ENCODE measurements around the gene FOXK1. TPM values are rescaled to one million over a fixed set of nuclear protein-coding genes. Genes with fewer than 3 reads are reported as not detected.

The FOXK1 gene
- total RNA-seq, 2 donors from 2014 or later: 19.4 to 24.8 TPM

DNA sequence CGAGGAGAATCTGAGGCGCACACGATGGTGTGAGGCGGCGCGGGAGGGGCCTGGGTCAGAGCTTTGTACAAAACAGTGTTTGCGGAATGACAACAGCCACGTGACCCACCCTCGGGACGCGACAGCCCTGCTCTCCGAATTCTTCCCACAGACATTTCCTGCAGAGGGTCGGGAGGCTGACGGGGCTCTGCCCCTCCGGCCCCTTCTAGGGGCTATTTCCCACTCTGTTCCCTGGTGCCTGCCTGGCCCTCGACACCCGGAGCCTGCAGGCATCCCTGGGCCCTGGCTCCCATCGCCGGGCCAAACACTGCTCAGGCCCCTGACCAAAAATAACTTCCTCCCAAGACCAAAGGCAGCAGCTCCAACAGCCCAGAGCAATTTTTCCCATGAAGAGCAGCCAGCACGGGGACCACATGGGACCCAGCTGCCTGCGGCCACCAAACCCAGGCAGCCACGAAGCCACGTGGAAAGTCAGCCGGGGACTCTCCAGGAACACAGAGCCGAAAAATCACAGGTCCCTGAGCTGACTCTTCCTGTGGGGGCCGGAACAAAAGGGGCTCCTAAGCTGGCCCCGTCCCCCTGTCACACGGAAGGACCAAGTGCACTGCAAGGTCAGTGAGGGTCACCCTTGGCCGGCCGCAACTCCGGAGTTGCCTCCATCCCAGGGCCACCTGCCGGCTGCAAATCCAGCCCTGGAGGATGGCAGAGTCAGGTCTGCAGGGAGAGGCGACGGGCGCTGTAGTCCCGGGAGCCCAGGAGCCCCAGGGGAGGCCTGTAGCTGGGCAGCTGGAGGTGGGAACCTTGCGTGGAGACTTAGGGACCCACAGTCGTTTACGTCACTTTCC, 137.7 kb downstream of the FOXK1 start:
- no peak overlapping the region for H3K4me3 ChIP-seq

DNA sequence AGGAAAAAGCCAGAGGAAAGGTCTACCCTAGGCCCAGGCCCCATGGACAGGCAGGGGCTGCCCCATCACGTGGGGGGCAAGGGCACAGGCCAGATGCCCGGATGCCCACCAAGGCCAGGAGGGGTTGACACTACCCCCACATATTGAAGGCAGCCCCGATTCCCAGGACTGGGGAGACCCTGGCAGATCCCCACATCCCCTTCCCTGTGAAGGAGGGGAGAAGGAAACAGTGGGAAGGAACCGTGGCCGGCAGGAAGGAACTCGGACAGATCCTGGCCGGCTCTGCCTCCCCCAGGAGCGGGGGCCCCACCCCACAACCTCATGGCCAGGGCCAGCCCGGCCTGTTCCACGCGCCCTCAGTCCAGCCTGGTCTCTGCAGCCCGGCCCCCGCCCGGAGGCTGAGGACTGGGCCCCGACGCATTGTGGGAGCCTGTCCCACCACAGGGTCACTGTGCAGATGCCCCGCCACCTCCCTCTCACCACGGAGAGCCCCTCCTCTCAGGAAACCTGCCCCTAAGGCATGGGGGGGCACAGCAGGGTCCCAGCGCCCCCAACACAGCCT, 138.4 kb downstream of the FOXK1 start:
- H3K27me3 ChIP-seq: no peaks in the 10 kb centered on the region
- H3K4me1 ChIP-seq: peaks cover 0 to 22% of the 10 kb centered on the region in 2 donors
- H3K4me3 ChIP-seq: no peak overlapping the region
- TF ChIP-seq, protein P1, sequence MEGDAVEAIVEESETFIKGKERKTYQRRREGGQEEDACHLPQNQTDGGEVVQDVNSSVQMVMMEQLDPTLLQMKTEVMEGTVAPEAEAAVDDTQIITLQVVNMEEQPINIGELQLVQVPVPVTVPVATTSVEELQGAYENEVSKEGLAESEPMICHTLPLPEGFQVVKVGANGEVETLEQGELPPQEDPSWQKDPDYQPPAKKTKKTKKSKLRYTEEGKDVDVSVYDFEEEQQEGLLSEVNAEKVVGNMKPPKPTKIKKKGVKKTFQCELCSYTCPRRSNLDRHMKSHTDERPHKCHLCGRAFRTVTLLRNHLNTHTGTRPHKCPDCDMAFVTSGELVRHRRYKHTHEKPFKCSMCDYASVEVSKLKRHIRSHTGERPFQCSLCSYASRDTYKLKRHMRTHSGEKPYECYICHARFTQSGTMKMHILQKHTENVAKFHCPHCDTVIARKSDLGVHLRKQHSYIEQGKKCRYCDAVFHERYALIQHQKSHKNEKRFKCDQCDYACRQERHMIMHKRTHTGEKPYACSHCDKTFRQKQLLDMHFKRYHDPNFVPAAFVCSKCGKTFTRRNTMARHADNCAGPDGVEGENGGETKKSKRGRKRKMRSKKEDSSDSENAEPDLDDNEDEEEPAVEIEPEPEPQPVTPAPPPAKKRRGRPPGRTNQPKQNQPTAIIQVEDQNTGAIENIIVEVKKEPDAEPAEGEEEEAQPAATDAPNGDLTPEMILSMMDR (IDR thresholded peaks at IDR 0.05): no peak
- peak overlapping the region; percentile 29 to 56 for H3K27ac ChIP-seq
- DNase-seq (ENCODE audit: low spot score): no peak
- no peaks in the 10 kb centered on the region for H3K36me3 ChIP-seq
- no peaks in the 10 kb centered on the region for H3K9me3 ChIP-seq

More for the DNA sequence above, 137.7 kb downstream of the FOXK1 start:
- Histone ChIP-seq H3K9me3 (no peaks in the 10 kb centered on the region), H3K36me3 (no peaks in the 10 kb centered on the region), H3K27me3 (no peaks in the 10 kb centered on the region), H3K4me1 (peaks cover 0 to 22% of the 10 kb centered on the region in 2 donors), H3K27ac (peak overlapping the region; percentile 29 to 56)
- TF ChIP-seq, protein P1 (IDR thresholded peaks at IDR 0.05): no peak
- no peak for DNase-seq (ENCODE audit: low spot score)

Small RNAs within 50 kb of the gene (microRNA-seq; reads per million reads assigned to microRNA genes)
- gene MIR4656 (ENCODE audit: borderline number of aligned reads in 2 of 2, borderline replicate concordance in 1 of 2): 0 reads per million in 2 donors

Other genes starting within 250 kb of the FOXK1 start
- 1 to 10 TPM; 7.5 to 9.2 TPM for gene AP5Z1, start 93.3 kb downstream of the FOXK1 start, total RNA-seq
- under 1 TPM; 0.11 to 0.28 TPM for gene PAPOLB, start 179.7 kb downstream of the FOXK1 start, total RNA-seq
- 10 to 100 TPM in 1 of 2 donors, 1 to 10 TPM in 1; 7.7 to 16.0 TPM for gene RADIL, start 201.4 kb downstream of the FOXK1 start, total RNA-seq

All from right atrium auricular region (tissue), 2 donors.